GM23338 (cell line): ENCODE data around the gene GPA33. TPM values are rescaled to one million over a fixed set of nuclear protein-coding genes. Genes with fewer than 3 reads are reported as not detected.

Experiments used
- ATAC-seq: fragments of 200-7000 bp; cut with Tn5 transposase; 3 replicates; pipeline ENCODE4 v1.9.1; 2020
- DNase-seq: peaks from one replicate; pipeline ENCODE4 v3.0.0-alpha.2; 2015; ENCODE audit warnings: low spot score
- H2AFZ ChIP-seq: fragments of 200-600 bp; sonication (generic); 2 replicates; pipeline ENCODE4 v1.8.0; 2016; ENCODE audit warnings: antibody characterized with exemption, mild to moderate bottlenecking, moderate library complexity
- H3F3A ChIP-seq: fragments of 200-600 bp; sonication (generic); replicated peaks from 2 replicates; pipeline ENCODE4 v1.8.0; 2017; ENCODE audit warnings: antibody characterized with exemption, mixed run types, low read depth
- H3K27ac ChIP-seq: fragments of 200-600 bp; sonication (generic); 2 replicates; pipeline ENCODE4 v1.6.1; 2016; ENCODE audit warnings: low read depth
- H3K27me3 ChIP-seq: fragments of 200-600 bp; sonication (generic); 2 replicates; pipeline ENCODE4 v1.8.0; 2016; ENCODE audit warnings: mild to moderate bottlenecking, mixed run types, moderate library complexity; ENCODE audit not compliant: insufficient read depth
- H3K36me3 ChIP-seq: fragments of 200-600 bp; sonication (generic); 2 replicates; pipeline ENCODE4 v1.8.0; 2016; ENCODE audit warnings: mild to moderate bottlenecking; ENCODE audit not compliant: insufficient read depth
- H3K4me1 ChIP-seq: fragments of 200-600 bp; sonication (generic); 2 replicates; pipeline ENCODE4 v1.8.0; 2016; ENCODE audit warnings: mild to moderate bottlenecking, moderate library complexity; ENCODE audit not compliant: insufficient read depth
- H3K4me2 ChIP-seq: fragments of 200-600 bp; sonication (generic); 2 replicates; pipeline ENCODE4 v1.7.1; 2017; ENCODE audit warnings: mixed run types
- H3K4me3 ChIP-seq: fragments of 200-600 bp; sonication (generic); 2 replicates; pipeline ENCODE4 v1.6.1; 2016; ENCODE audit warnings: mixed run types
- H3K79me2 ChIP-seq: fragments of 200-600 bp; sonication (generic); replicated peaks from 2 replicates; pipeline ENCODE4 v1.8.0; 2017; ENCODE audit warnings: mild to moderate bottlenecking; ENCODE audit not compliant: insufficient read depth
- H3K9me2 ChIP-seq: fragments of 200-600 bp; sonication (generic); 2 replicates; pipeline ENCODE4 v1.8.0; 2017; ENCODE audit not compliant: insufficient read depth
- H4K20me1 ChIP-seq: fragments of 200-600 bp; sonication (generic); replicated peaks from 2 replicates; pipeline ENCODE4 v1.8.0; 2017; ENCODE audit warnings: mild to moderate bottlenecking; ENCODE audit not compliant: insufficient read depth
- H3K27ac Mint-ChIP-seq: 2 replicates; pipeline ENCODE4 v1.8.0; 2020; ENCODE audit warnings: inconsistent platforms, mild to moderate bottlenecking, moderate library complexity, mixed read lengths
- H3K27me3 Mint-ChIP-seq: 3 replicates; pipeline ENCODE4 v1.8.0; 2022; ENCODE audit warnings: low read depth, mild to moderate bottlenecking, moderate library complexity, mixed read lengths, inconsistent platforms; ENCODE audit not compliant: insufficient read depth, poor library complexity
- H3K36me3 Mint-ChIP-seq: 3 replicates; pipeline ENCODE4 v1.8.0; 2021; ENCODE audit warnings: low read depth, mild to moderate bottlenecking, inconsistent platforms, moderate library complexity, mixed read lengths
- H3K4me1 Mint-ChIP-seq: 3 replicates; pipeline ENCODE4 v1.8.0; 2020; ENCODE audit warnings: mild to moderate bottlenecking, inconsistent platforms, mixed read lengths
- H3K4me3 Mint-ChIP-seq: 3 replicates; pipeline ENCODE4 v1.8.0; 2021; ENCODE audit warnings: moderate library complexity, mild to moderate bottlenecking, inconsistent platforms, mixed read lengths
- H3K9me3 Mint-ChIP-seq: 3 replicates; pipeline ENCODE4 v1.8.0; 2020; ENCODE audit warnings: moderate library complexity, mild to moderate bottlenecking, inconsistent platforms, mixed read lengths
- CTCF ChIP-seq, 2 experiments: fragments of 200-600 bp in 1 of 2; sonication (generic) in 1 of 2; conservative IDR thresholded peaks; 2 replicates each; pipeline versions ENCODE4 v1.5.1 to v1.6.1; 2016 to 2017; ENCODE audit warnings: antibody characterized with exemption in 2 of 2, low read depth in 2 of 2, mild to moderate bottlenecking in 2 of 2, moderate library complexity in 1 of 2
- EZH2 ChIP-seq: fragments of 200-600 bp; sonication (generic); IDR thresholded peaks from one replicate; pipeline ENCODE4 v1.8.0; 2017; ENCODE audit warnings: antibody characterized with exemption, mild to moderate bottlenecking, low read depth; ENCODE audit not compliant: unreplicated experiment
- EZH2phosphoT487 ChIP-seq: fragments of 200-600 bp; sonication (generic); IDR thresholded peaks from one replicate; pipeline ENCODE4 v1.8.1; 2018; ENCODE audit warnings: antibody characterized with exemption; ENCODE audit not compliant: unreplicated experiment
- JUNB ChIP-seq: IDR thresholded peaks from one replicate; pipeline ENCODE4 v1.6.1; 2016; ENCODE audit warnings: antibody characterized with exemption; ENCODE audit not compliant: unreplicated experiment
- NANOG ChIP-seq: IDR thresholded peaks from 2 replicates; pipeline ENCODE4 v1.6.1; 2016; ENCODE audit warnings: antibody characterized with exemption, borderline replicate concordance
- POLR2AphosphoS5 ChIP-seq: IDR thresholded peaks from 2 replicates; pipeline ENCODE4 v1.6.1; 2016; ENCODE audit warnings: antibody characterized with exemption, low read depth
- STAT1 ChIP-seq: IDR thresholded peaks from one replicate; pipeline ENCODE4 v1.6.1; 2016; ENCODE audit warnings: antibody characterized with exemption; ENCODE audit not compliant: unreplicated experiment
- ZNF114 ChIP-seq: fragments of 250-450 bp; sonication (Bioruptor Pico); IDR thresholded peaks from 2 replicates; pipeline ENCODE4 v1.5.0; 2020; ENCODE audit warnings: mild to moderate bottlenecking, moderate library complexity
- ZNF331 ChIP-seq: fragments of 250-450 bp; sonication (Bioruptor Pico); IDR thresholded peaks from 2 replicates; pipeline ENCODE4 v1.5.0; 2020; ENCODE audit warnings: low read depth, mild to moderate bottlenecking, moderate library complexity
- ZNF462 ChIP-seq: fragments of 250-450 bp; sonication (Bioruptor Pico); IDR thresholded peaks from 2 replicates; pipeline ENCODE4 v1.5.0; 2020; ENCODE audit warnings: mild to moderate bottlenecking, moderate library complexity
- polyA plus RNA-seq: library from polyadenylated mRNA; unstranded; fragments of >200 nt; fragmentation: Nextera tagmentation; extraction: Ambion mirVana; gene quantifications from 2 replicates; pipeline ENCODE4 v1.2.1, GENCODE V29; 2016
- total RNA-seq: library from RNA; depleted of rRNA; stranded (reverse); fragments of >200 nt; shearing (Covaris generic); gene quantifications from 2 replicates; pipeline ENCODE4 v1.2.3, GENCODE V29; 2014
- TF ChIP-seq, protein P1 (sequence below): IDR thresholded peaks from 2 replicates; pipeline ENCODE4 v1.6.1; 2016; ENCODE audit warnings: antibody characterized with exemption
- TF ChIP-seq, protein P2 (sequence below): IDR thresholded peaks from one replicate; pipeline ENCODE4 v1.6.1; 2018; ENCODE audit warnings: antibody characterized with exemption; ENCODE audit not compliant: unreplicated experiment

GPA33 gene
- total and polyA plus RNA-seq, 2 experiments from 2014 or later, result 0.10 to 0.28 TPM

DNA sequence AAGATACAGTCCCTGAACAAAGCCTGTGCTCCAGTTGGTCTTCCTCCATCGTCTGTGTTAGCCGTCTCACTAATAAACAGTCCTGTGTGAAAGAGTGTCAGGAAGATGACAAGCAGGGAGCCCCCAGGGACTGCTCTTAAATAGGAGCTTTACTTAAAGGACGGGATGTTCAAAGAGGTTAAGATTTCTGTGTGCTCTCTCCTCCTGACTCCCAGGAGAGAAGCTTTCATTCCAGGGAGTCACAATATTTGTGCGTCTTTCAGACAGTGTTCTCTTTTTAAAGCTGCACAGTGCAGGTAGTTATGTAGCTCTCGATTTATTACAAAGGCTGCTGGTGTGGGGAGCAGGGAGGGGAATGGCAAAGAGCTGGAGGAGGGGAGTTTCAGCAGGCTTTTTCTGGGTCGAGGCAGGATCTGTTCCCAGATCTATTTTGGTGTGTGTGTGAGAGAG is 47.2 kb upstream of the GPA33 start:
- H3K4me1 Mint-ChIP-seq, result peaks cover 43% of the 10 kb centered on the region
- no peak for DNase-seq
- ATAC-seq, result no peak

More for the DNA sequence above, 47.2 kb upstream of the GPA33 start:
- Mint-ChIP-seq H3K27me3 (no peaks in the 10 kb centered on the region), H3K36me3 (peaks cover 5% of the 10 kb centered on the region; the same call in 1 of the 3 replicates), H3K9me3 (peaks cover 6% of the 10 kb centered on the region; the same call in 2 of the 3 replicates), H3K27ac (peak overlapping the region; percentile 19; the same call in 1 of the 2 replicates), H3K4me3 (no peak overlapping the region)
- peaks cover 60% of the 10 kb centered on the region for H3K4me1 ChIP-seq
- H4K20me1 ChIP-seq, result no peaks in the 10 kb centered on the region
- H3F3A ChIP-seq, result no peaks in the 10 kb centered on the region
- H3K4me3 ChIP-seq, result no peak overlapping the region
- no peak for TF ChIP-seq STAT1
- no peak for TF ChIP-seq CTCF (conservative IDR thresholded peaks at IDR 0.05; ENCODE audit: low read depth in 2 of 2)
- TF ChIP-seq EZH2, result no peak
- TF ChIP-seq NANOG, result no peak
- TF ChIP-seq, protein P1, sequence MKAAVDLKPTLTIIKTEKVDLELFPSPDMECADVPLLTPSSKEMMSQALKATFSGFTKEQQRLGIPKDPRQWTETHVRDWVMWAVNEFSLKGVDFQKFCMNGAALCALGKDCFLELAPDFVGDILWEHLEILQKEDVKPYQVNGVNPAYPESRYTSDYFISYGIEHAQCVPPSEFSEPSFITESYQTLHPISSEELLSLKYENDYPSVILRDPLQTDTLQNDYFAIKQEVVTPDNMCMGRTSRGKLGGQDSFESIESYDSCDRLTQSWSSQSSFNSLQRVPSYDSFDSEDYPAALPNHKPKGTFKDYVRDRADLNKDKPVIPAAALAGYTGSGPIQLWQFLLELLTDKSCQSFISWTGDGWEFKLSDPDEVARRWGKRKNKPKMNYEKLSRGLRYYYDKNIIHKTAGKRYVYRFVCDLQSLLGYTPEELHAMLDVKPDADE, result no peak
- TF ChIP-seq, protein P2, sequence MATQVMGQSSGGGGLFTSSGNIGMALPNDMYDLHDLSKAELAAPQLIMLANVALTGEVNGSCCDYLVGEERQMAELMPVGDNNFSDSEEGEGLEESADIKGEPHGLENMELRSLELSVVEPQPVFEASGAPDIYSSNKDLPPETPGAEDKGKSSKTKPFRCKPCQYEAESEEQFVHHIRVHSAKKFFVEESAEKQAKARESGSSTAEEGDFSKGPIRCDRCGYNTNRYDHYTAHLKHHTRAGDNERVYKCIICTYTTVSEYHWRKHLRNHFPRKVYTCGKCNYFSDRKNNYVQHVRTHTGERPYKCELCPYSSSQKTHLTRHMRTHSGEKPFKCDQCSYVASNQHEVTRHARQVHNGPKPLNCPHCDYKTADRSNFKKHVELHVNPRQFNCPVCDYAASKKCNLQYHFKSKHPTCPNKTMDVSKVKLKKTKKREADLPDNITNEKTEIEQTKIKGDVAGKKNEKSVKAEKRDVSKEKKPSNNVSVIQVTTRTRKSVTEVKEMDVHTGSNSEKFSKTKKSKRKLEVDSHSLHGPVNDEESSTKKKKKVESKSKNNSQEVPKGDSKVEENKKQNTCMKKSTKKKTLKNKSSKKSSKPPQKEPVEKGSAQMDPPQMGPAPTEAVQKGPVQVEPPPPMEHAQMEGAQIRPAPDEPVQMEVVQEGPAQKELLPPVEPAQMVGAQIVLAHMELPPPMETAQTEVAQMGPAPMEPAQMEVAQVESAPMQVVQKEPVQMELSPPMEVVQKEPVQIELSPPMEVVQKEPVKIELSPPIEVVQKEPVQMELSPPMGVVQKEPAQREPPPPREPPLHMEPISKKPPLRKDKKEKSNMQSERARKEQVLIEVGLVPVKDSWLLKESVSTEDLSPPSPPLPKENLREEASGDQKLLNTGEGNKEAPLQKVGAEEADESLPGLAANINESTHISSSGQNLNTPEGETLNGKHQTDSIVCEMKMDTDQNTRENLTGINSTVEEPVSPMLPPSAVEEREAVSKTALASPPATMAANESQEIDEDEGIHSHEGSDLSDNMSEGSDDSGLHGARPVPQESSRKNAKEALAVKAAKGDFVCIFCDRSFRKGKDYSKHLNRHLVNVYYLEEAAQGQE, result no peak
- TF ChIP-seq ZNF114, result no peak
- no peak for TF ChIP-seq POLR2AphosphoS5
- TF ChIP-seq JUNB, result no peak
- no peak for TF ChIP-seq ZNF462 (CRISPR knock-in tag)
- TF ChIP-seq EZH2phosphoT487, result no peak
- TF ChIP-seq ZNF331, result no peak
- no peaks in the 10 kb centered on the region for H3K79me2 ChIP-seq
- no peaks in the 10 kb centered on the region for H3K27me3 ChIP-seq
- no peaks in the 10 kb centered on the region for H3K9me2 ChIP-seq
- no peaks in the 10 kb centered on the region for H3K36me3 ChIP-seq
- peak overlapping the region; percentile 45; the same call in 1 of the 2 replicates for H3K4me2 ChIP-seq
- peak overlapping the region; percentile 22; the same call in 1 of the 2 replicates for H3K27ac ChIP-seq
- H2AFZ ChIP-seq, result 0 out of 2 replicates have a peak overlapping the region, but pooled peaks have one; percentile 60
